ENCODE measurements around the gene GCLM. TPM values are rescaled to one million over a fixed set of nuclear protein-coding genes. Genes with fewer than 3 reads are reported as not detected.
A peak's percentile ranks its signal among the peaks of the same experiment; 100 is the strongest.

The GCLM gene
- total and polyA plus RNA-seq, 9 of the 15 experiments (the other 6 are each of a cell fraction or from before 2014, with no cell fraction given): 9.3 to 71.6 (median 24.5) TPM

DNA sequence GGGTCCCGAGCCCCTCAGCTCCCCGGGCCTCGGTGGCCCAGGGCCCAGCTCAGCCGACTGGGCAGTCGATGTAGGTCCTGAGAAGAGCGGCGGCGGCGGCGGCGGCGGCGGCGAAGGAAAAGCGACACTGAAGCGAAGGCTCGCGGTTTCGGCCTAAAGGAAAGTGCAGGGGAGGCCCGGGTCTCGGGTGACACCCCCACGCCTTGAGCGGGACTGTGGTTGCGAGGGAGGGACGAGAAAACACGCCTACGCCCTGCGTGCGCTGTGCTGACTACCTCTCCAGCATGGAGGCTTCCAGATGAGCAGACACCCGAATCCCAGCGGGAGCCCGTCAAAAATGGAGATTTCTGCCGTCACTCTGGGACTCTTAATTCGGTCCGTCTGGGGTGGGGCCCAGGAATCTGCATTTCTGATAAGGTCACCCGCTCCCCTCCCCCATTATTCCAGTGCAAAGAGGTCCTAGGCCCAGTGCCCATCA lies 61.4 kb downstream of the GCLM start (continued):
- no peak for TF ChIP-seq ETV6 (IDR thresholded peaks at IDR 0.05; ENCODE audit: borderline replicate concordance in 1 of 2, low read depth in 2 of 2, low read length in 1 of 2)
- TF ChIP-seq ETV6 (CRISPR knock-in tag; IDR thresholded peaks at IDR 0.05; ENCODE audit: borderline replicate concordance): peak; percentile 57; the same call in 1 of the 2 replicates
- no peak for TF ChIP-seq DNMT1 (IDR thresholded peaks at IDR 0.05)
- TF ChIP-seq RBM39 (optimal IDR thresholded peaks at IDR 0.05; ENCODE audit: low read depth, low read length): no peak
- TF ChIP-seq RBFOX2 (IDR thresholded peaks at IDR 0.05; ENCODE audit: low read depth, low read length): peak; percentile 73
- peak; percentile 91 for TF ChIP-seq EGR1 (conservative IDR thresholded peaks at IDR 0.05)
- TF ChIP-seq ZNF740 (CRISPR knock-in tag; IDR thresholded peaks at IDR 0.05): no peak
- 0 out of 4 replicates have a peak, but pooled peaks of 1 of the 2 experiments have one; percentile 42 for TF ChIP-seq ZNF740 (tag; IDR thresholded peaks at IDR 0.05)
- TF ChIP-seq, protein P1, sequence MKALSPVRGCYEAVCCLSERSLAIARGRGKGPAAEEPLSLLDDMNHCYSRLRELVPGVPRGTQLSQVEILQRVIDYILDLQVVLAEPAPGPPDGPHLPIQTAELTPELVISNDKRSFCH (CRISPR knock-in tag; IDR thresholded peaks at IDR 0.05): no peak
- TF ChIP-seq, protein P1 (tag; IDR thresholded peaks at IDR 0.05): peak; percentile 86
- no peak for TF ChIP-seq KLF6 (CRISPR knock-in tag; IDR thresholded peaks at IDR 0.05; ENCODE audit: borderline replicate concordance)
- TF ChIP-seq NRF1 (conservative IDR thresholded peaks at IDR 0.05 in 1 of 2, IDR thresholded peaks at IDR 0.05 in 1 of 2): peak in 1 of 2 experiments; percentile 31; a peak in 1 of 4 replicates
- TF ChIP-seq JUND (IDR thresholded peaks at IDR 0.05; ENCODE audit: borderline replicate concordance, low read depth, low read length): peak; percentile 46; the same call in 1 of the 2 replicates
- peak; percentile 48; the same call in 1 of the 3 replicates for TF ChIP-seq JUND (tag; IDR thresholded peaks at IDR 0.05; ENCODE audit: borderline replicate concordance, low read depth, low read length)
- TF ChIP-seq KLF16 (IDR thresholded peaks at IDR 0.05): peak; percentile 63; the same call in 1 of the 2 replicates
- no peak for TF ChIP-seq POLR2AphosphoS2 (IDR thresholded peaks at IDR 0.05; ENCODE audit: low read length)

Measured in K562 (cell line).